SK-N-SH (cell line): ENCODE data around the gene PDE4D. TPM values are rescaled to one million over a fixed set of nuclear protein-coding genes. Genes with fewer than 3 reads are reported as not detected.

Experiments
- CTCF ChIA-PET: fragments of 300-600, 350-600 bp; formaldehyde crosslinking; extraction: SDS; loops from one replicate; lab custom pipeline; 2021; lab: Yijun Ruan, JAX
- POLR2A ChIA-PET: fragments of 350-600 bp; sonication (Branson Sonifier 250); formaldehyde crosslinking; extraction: SDS; loops from one replicate; lab custom pipeline; 2020; ENCODE audit warnings: antibody characterized with exemption, inconsistent platforms; lab: Yijun Ruan, JAX
- DNase-seq: peaks from one replicate; pipeline ENCODE4 v3.0.0; 2012
- H2AFZ ChIP-seq: fragments of 200-600 bp; sonication (generic); 2 replicates; pipeline ENCODE4 v1.8.1; 2016; ENCODE audit warnings: antibody characterized with exemption, mild to moderate bottlenecking, low read depth
- H3F3A ChIP-seq: fragments of 200-600 bp; sonication (generic); replicated peaks from 2 replicates; pipeline ENCODE3; 2016; ENCODE audit warnings: antibody characterized with exemption, mild to moderate bottlenecking; ENCODE audit not compliant: insufficient read depth
- H3K27ac ChIP-seq, 2 experiments: fragments of 200-500 bp in 1 of 2; fragments of 200-600 bp in 1 of 2; sonication (Bioruptor generic) in 1 of 2; sonication (generic), shearing (Covaris generic) in 1 of 2; 2 replicates each; pipeline versions ENCODE4 v1.5.1 to v1.6.1; 2014 to 2016; ENCODE audit warnings: low read depth in 2 of 2, inconsistent platforms in 1 of 2, low read length in 1 of 2, mild to moderate bottlenecking in 1 of 2, mixed read lengths in 1 of 2
- H3K27me3 ChIP-seq: fragments of 200-600 bp; sonication (generic), shearing (Covaris generic); 2 replicates; pipeline ENCODE4 v1.6.1; 2016; ENCODE audit warnings: mixed run types; ENCODE audit not compliant: insufficient read depth
- H3K36me3 ChIP-seq, 2 experiments: fragments of 200-500 bp in 1 of 2; fragments of 200-600 bp in 1 of 2; sonication (Bioruptor generic) in 1 of 2; sonication (generic) in 1 of 2; replicated peaks in 1 of 2; 2 replicates each; pipeline versions ENCODE3 to v1.5.1; 2014 to 2016; ENCODE audit warnings: low read length in 1 of 2, mild to moderate bottlenecking in 1 of 2; ENCODE audit not compliant: insufficient read depth in 2 of 2, control insufficient read depth in 1 of 2
- H3K4me1 ChIP-seq, 2 experiments: fragments of 200-500 bp in 1 of 2; fragments of 200-600 bp in 1 of 2; sonication (Bioruptor generic) in 1 of 2; sonication (generic), shearing (Covaris generic) in 1 of 2; 2 replicates each; pipeline versions ENCODE4 v1.5.1 to v1.6.1; 2014 to 2016; ENCODE audit warnings: low read depth in 1 of 2, low read length in 1 of 2, mixed run types in 1 of 2; ENCODE audit not compliant: insufficient read depth in 2 of 2, control insufficient read depth in 1 of 2
- H3K4me2 ChIP-seq: fragments of 200-600 bp; sonication (generic), shearing (Covaris generic); 2 replicates; pipeline ENCODE4 v1.6.1; 2017; ENCODE audit warnings: mixed run types
- H3K4me3 ChIP-seq, 2 experiments: fragments of 200-500 bp in 1 of 2; fragments of 200-600 bp in 1 of 2; sonication (Bioruptor generic) in 1 of 2; sonication (generic), shearing (Covaris generic) in 1 of 2; 2 replicates each; pipeline versions ENCODE4 v1.5.1 to v1.8.1; 2014 to 2016; ENCODE audit warnings: low read depth in 2 of 2, inconsistent platforms in 1 of 2, low read length in 1 of 2, mild to moderate bottlenecking in 1 of 2, mixed read lengths in 1 of 2, moderate library complexity in 1 of 2
- H3K79me2 ChIP-seq: fragments of 200-600 bp; sonication (generic); 2 replicates; pipeline ENCODE4 v1.8.1; 2017; ENCODE audit warnings: mild to moderate bottlenecking; ENCODE audit not compliant: insufficient read depth
- H3K9ac ChIP-seq: fragments of 200-600 bp; sonication (generic); 2 replicates; pipeline ENCODE4 v1.6.1; 2017; ENCODE audit warnings: mixed run types
- H3K9me2 ChIP-seq: fragments of 200-600 bp; sonication (generic); 2 replicates; pipeline ENCODE4 v1.6.1; 2017; ENCODE audit warnings: mixed run types
- H3K9me3 ChIP-seq: fragments of 200-600 bp; sonication (generic); 2 replicates; pipeline ENCODE4 v1.6.1; 2017; ENCODE audit warnings: mixed run types, mild to moderate bottlenecking, moderate library complexity
- H4K20me1 ChIP-seq: fragments of 200-600 bp; sonication (generic); 2 replicates; pipeline ENCODE4 v1.6.1; 2017; ENCODE audit warnings: mild to moderate bottlenecking, mixed run types; ENCODE audit not compliant: insufficient read depth
- CHD2 ChIP-seq: fragments of 150-350 bp; IDR thresholded peaks from 2 replicates; pipeline ENCODE4 v1.6.1; 2018; ENCODE audit warnings: low read length; ENCODE audit not compliant: partially characterized antibody
- ELF1 ChIP-seq: IDR thresholded peaks from 2 replicates; pipeline ENCODE4 v1.4.0; 2012
- FOXM1 ChIP-seq: IDR thresholded peaks from 2 replicates; pipeline ENCODE4 v1.4.0; 2012; ENCODE audit warnings: low read depth, mild to moderate bottlenecking
- JUND ChIP-seq: IDR thresholded peaks from 2 replicates; pipeline ENCODE4 v1.4.0; 2012
- MEF2A ChIP-seq: IDR thresholded peaks from 2 replicates; pipeline ENCODE4 v1.4.0; 2012; ENCODE audit warnings: low read depth, borderline replicate concordance
- MXI1 ChIP-seq: IDR thresholded peaks from 2 replicates; pipeline ENCODE4 v1.6.1; 2012; ENCODE audit warnings: mild to moderate bottlenecking, low read depth, low read length, improper control_type of control experiment
- NRF1 ChIP-seq: IDR thresholded peaks from 2 replicates; pipeline ENCODE4 v1.6.1; 2012; ENCODE audit warnings: low read depth, mild to moderate bottlenecking, low read length
- REST ChIP-seq: IDR thresholded peaks from 2 replicates; pipeline ENCODE4 v1.6.1; 2012; ENCODE audit warnings: mild to moderate bottlenecking, low read depth, low read length, moderate library complexity
- RXRA ChIP-seq: IDR thresholded peaks from 2 replicates; pipeline ENCODE4 v1.4.0; 2012; ENCODE audit warnings: low read depth, mild to moderate bottlenecking, borderline replicate concordance
- TEAD4 ChIP-seq: IDR thresholded peaks from 2 replicates; pipeline ENCODE4 v1.4.0; 2012; ENCODE audit warnings: mild to moderate bottlenecking, borderline replicate concordance; ENCODE audit not compliant: insufficient read depth
- USF1 ChIP-seq: IDR thresholded peaks from 2 replicates; pipeline ENCODE4 v1.4.0; 2012; ENCODE audit warnings: low read depth, borderline replicate concordance
- WGBS: methylation state at CpG from one replicate; pipeline ENCODE4 v1.1.6; 2017; ENCODE audit warnings: low lambda C conversion rate; 5-methylcytosine and 5-hydroxymethylcytosine counted together
- polyA plus RNA-seq, 3 experiments: library from polyadenylated mRNA; depleted of rRNA; stranded (reverse); fragments of >200 nt; gene quantifications; 2 replicates each; pipeline ENCODE4 v1.2.3, GENCODE V29; 2012

Gene PDE4D
- polyA plus RNA-seq, 1 of the 3 experiments (the other 2 are of a cell fraction): 2.4 TPM

DNA sequence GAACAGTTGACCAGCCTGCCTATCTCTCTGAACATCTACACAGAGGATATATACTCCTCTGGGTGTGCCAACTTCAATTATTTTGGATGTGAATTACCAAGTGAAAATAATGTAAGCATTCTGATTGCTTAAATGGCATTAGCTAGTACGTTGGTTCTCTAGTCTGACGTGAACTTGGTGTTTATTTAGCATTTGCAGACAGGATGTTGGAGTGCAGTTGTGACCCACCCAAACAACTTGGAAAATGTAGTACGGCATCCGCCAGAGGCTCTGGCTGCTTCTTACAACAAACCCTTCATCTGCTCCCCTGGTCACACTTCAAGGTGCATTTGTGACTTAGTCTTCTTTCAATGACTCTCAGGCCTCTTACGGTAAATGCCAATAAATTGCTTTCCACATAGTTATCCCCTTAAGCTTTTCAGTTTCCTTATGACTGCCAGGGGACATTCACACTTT lies 616.6 kb downstream of the PDE4D start:
- Histone ChIP-seq H3K4me1 (peaks cover 0 to 2% of the 10 kb centered on the region in 2 experiments; a peak in 1 of 4 replicates), H3F3A (no peaks in the 10 kb centered on the region), H3K9ac (no peak overlapping the region), H3K79me2 (no peaks in the 10 kb centered on the region), H3K27me3 (no peaks in the 10 kb centered on the region), H4K20me1 (no peaks in the 10 kb centered on the region), H3K4me3 (no peak overlapping the region), H2AFZ (no peak overlapping the region), H3K4me2 (no peak overlapping the region), H3K36me3 (no peaks in the 10 kb centered on the region), H3K9me3 (no peaks in the 10 kb centered on the region), H3K9me2 (no peaks in the 10 kb centered on the region), H3K27ac (no peak overlapping the region)
- no peak for DNase-seq
- CTCF ChIA-PET: no interaction called here
- TF ChIP-seq NRF1: no peak
- POLR2A ChIA-PET: no interaction called here
- WGBS: 75% methylated on average over 5 of the region's 5 CpGs

GRCh38 chr5:59276325-59276675 lies 617.2 kb downstream of the PDE4D start:
- H3K27ac ChIP-seq: no peak overlapping the region
- H3K36me3 ChIP-seq: no peaks in the 10 kb centered on the region
- no peaks in the 10 kb centered on the region for H3F3A ChIP-seq
- no peaks in the 10 kb centered on the region for H3K9me2 ChIP-seq
- 73% methylated on average over 2 of the region's 2 CpGs for WGBS
- CTCF ChIA-PET: no interaction called here
- no peaks in the 10 kb centered on the region for H3K9me3 ChIP-seq
- H4K20me1 ChIP-seq: no peaks in the 10 kb centered on the region
- DNase-seq: no peak
- TF ChIP-seq MEF2A (no peak), RXRA (no peak), CHD2 (no peak), NRF1 (no peak), REST (no peak), FOXM1 (no peak), ELF1 (no peak), USF1 (no peak), JUND (no peak), TEAD4 (no peak), MXI1 (no peak)
- TF ChIP-seq, all 33 proteins: peak for 0
- Histone ChIP-seq H3K9ac (no peak overlapping the region), H3K4me2 (no peak overlapping the region), H3K4me3 (no peak overlapping the region), H3K79me2 (no peaks in the 10 kb centered on the region), H2AFZ (no peak overlapping the region), H3K4me1 (peaks cover 0 to 2% of the 10 kb centered on the region in 2 experiments; a peak in 1 of 4 replicates), H3K27me3 (no peaks in the 10 kb centered on the region)
- POLR2A ChIA-PET: no interaction called here
